ENCODE measurements around the gene SLC27A6. TPM values are rescaled to one million over a fixed set of nuclear protein-coding genes. Genes with fewer than 3 reads are reported as not detected.

The SLC27A6 gene
- polyA plus RNA-seq, 1 of the 3 experiments (the other 2 are of a cell fraction), result 0.12 TPM

- TF ChIP-seq MAX (IDR thresholded peaks at IDR 0.05; ENCODE audit: low read depth) (0 out of 2 replicates have a peak, but pooled peaks have one; percentile 18), MXI1 (IDR thresholded peaks at IDR 0.05; ENCODE audit: low read depth, low read length) (peak; percentile 94), RFX5 (IDR thresholded peaks at IDR 0.05; ENCODE audit: low read length) (no peak), EZH2phosphoT487 (IDR thresholded peaks at IDR 0.05; ENCODE audit: borderline replicate concordance, low read depth) (no peak), NFIC (IDR thresholded peaks at IDR 0.05; ENCODE audit: borderline replicate concordance) (peak; percentile 95), GATA2 (CRISPR knock-in tag; IDR thresholded peaks at IDR 0.05) (peak; percentile 68), RXRA (IDR thresholded peaks at IDR 0.05; ENCODE audit: borderline replicate concordance, low read depth) (peak; percentile 64; the same call in 1 of the 2 replicates), POLR2AphosphoS5 (IDR thresholded peaks at IDR 0.05; ENCODE audit: low read depth, low read length) (peak; percentile 81), TEAD4 (IDR thresholded peaks at IDR 0.05; ENCODE audit: borderline replicate concordance, insufficient read depth) (peak; percentile 96), RCOR1 (IDR thresholded peaks at IDR 0.05; ENCODE audit: low read length) (peak; percentile 92), YY1 (IDR thresholded peaks at IDR 0.05; ENCODE audit: low read depth) (no peak), FOSL2 (IDR thresholded peaks at IDR 0.05; ENCODE audit: borderline replicate concordance, low read depth) (peak; percentile 85), NRF1 (IDR thresholded peaks at IDR 0.05; ENCODE audit: low read depth, low read length) (no peak), ELF1 (IDR thresholded peaks at IDR 0.05) (no peak), CHD2 (IDR thresholded peaks at IDR 0.05; ENCODE audit: low read length, partially characterized antibody) (peak; percentile 74), USF1 (IDR thresholded peaks at IDR 0.05; ENCODE audit: borderline replicate concordance, low read depth) (no peak), TCF12 (IDR thresholded peaks at IDR 0.05) (peak; percentile 99)
- TF ChIP-seq, protein P1, sequence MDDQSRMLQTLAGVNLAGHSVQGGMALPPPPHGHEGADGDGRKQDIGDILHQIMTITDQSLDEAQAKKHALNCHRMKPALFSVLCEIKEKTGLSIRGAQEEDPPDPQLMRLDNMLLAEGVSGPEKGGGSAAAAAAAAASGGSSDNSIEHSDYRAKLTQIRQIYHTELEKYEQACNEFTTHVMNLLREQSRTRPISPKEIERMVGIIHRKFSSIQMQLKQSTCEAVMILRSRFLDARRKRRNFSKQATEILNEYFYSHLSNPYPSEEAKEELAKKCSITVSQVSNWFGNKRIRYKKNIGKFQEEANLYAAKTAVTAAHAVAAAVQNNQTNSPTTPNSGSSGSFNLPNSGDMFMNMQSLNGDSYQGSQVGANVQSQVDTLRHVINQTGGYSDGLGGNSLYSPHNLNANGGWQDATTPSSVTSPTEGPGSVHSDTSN (IDR thresholded peaks at IDR 0.05), result peak; percentile 97
Measured at GRCh38 chr5:129074903-129075302, 109.6 kb downstream of the SLC27A6 start (continued).

DNA sequence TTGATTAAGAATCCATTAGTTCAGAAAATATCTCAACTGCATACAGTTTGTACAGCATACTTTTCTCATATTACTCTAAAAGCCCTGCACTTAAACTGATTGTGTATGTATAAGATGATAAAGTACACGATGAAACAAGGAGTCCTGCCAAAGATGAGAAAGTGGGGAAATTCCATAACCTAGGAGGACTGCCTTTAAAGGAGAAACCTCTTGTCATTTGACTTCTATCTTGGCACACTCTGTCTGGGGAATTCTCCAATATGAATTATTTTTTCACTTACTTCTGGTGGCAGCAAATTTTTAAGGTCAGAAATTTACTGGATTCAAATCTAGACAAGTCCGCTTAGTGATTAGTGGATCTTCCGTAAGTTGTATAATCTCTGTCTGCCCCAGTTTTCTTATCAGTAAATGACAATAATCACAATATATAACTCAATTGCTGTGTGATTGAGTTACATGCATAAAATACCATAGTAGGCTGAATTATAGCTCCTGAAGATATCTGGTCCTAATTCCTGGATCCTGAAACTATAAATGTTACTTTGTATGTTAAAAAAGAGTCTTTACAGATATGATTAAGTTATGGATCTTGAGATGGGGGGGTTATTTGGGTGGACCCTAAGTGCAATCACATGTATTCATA is 112.3 kb downstream of the SLC27A6 start:
- POLR2A ChIA-PET, result no interaction called here
- 28% methylated on average over 3 of the region's 3 CpGs for WGBS (ENCODE audit: low lambda C conversion rate)
- no peak for TF ChIP-seq YY1 (IDR thresholded peaks at IDR 0.05; ENCODE audit: low read depth)
- 0 out of 2 replicates have a peak, but pooled peaks have one; percentile 15 for TF ChIP-seq RXRA (IDR thresholded peaks at IDR 0.05; ENCODE audit: borderline replicate concordance, low read depth)
- TF ChIP-seq, protein P1 (IDR thresholded peaks at IDR 0.05), result peak; percentile 40
- peak; percentile 53 to 71; a peak in 3 of 4 replicates for TF ChIP-seq EP300 (IDR thresholded peaks at IDR 0.05; ENCODE audit: borderline replicate concordance in 1 of 2, low read depth in 1 of 2, low read length in 1 of 2)
- TF ChIP-seq ELF1 (IDR thresholded peaks at IDR 0.05), result no peak
- TF ChIP-seq CHD2 (IDR thresholded peaks at IDR 0.05; ENCODE audit: low read length, partially characterized antibody), result peak; percentile 41
- peak; percentile 66 for TF ChIP-seq NFIC (IDR thresholded peaks at IDR 0.05; ENCODE audit: borderline replicate concordance)
- TF ChIP-seq TEAD4 (IDR thresholded peaks at IDR 0.05; ENCODE audit: borderline replicate concordance, insufficient read depth), result peak; percentile 57; the same call in 1 of the 2 replicates
- TF ChIP-seq REST (IDR thresholded peaks at IDR 0.05; ENCODE audit: low read depth, low read length), result no peak
- peak; percentile 47 for TF ChIP-seq TCF12 (IDR thresholded peaks at IDR 0.05)
- TF ChIP-seq, protein P2, sequence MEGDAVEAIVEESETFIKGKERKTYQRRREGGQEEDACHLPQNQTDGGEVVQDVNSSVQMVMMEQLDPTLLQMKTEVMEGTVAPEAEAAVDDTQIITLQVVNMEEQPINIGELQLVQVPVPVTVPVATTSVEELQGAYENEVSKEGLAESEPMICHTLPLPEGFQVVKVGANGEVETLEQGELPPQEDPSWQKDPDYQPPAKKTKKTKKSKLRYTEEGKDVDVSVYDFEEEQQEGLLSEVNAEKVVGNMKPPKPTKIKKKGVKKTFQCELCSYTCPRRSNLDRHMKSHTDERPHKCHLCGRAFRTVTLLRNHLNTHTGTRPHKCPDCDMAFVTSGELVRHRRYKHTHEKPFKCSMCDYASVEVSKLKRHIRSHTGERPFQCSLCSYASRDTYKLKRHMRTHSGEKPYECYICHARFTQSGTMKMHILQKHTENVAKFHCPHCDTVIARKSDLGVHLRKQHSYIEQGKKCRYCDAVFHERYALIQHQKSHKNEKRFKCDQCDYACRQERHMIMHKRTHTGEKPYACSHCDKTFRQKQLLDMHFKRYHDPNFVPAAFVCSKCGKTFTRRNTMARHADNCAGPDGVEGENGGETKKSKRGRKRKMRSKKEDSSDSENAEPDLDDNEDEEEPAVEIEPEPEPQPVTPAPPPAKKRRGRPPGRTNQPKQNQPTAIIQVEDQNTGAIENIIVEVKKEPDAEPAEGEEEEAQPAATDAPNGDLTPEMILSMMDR (IDR thresholded peaks at IDR 0.05), result no peak

More for the DNA sequence above, 112.3 kb downstream of the SLC27A6 start:
- Histone ChIP-seq H3K36me3 (replicated peaks in 1 of 2; ENCODE audit: control insufficient read depth in 1 of 2, insufficient read depth in 2 of 2, low read length in 1 of 2) (no peaks in the 10 kb centered on the region), H3K27ac (ENCODE audit: low read depth in 2 of 2, low read length in 1 of 2) (peak overlapping the region; percentile 29 to 95; a peak in 3 of 4 replicates), H3K4me2 (0 out of 2 replicates have a peak overlapping the region, but pooled peaks have one; percentile 11), H3K9me3 (no peaks in the 10 kb centered on the region), H3K4me1 (ENCODE audit: control insufficient read depth in 1 of 2, insufficient read depth in 2 of 2, low read depth in 1 of 2, low read length in 1 of 2) (peaks cover 0 to 30% of the 10 kb centered on the region in 2 experiments; a peak in 2 of 4 replicates), H3K27me3 (ENCODE audit: insufficient read depth) (no peaks in the 10 kb centered on the region), H3F3A (replicated peaks; ENCODE audit: insufficient read depth) (peaks cover 14% of the 10 kb centered on the region), H3K79me2 (ENCODE audit: insufficient read depth) (no peaks in the 10 kb centered on the region), H2AFZ (ENCODE audit: low read depth) (no peak overlapping the region), H3K9ac (no peak overlapping the region), H3K4me3 (ENCODE audit: low read depth in 2 of 2, low read length in 1 of 2) (no peak overlapping the region), H3K9me2 (no peaks in the 10 kb centered on the region), H4K20me1 (ENCODE audit: insufficient read depth) (no peaks in the 10 kb centered on the region)
- CTCF ChIA-PET, result interaction anchor here (1.2 to 1.9 kb wide), 2 partner anchors 15 to 17 kb away, joined by 3 to 9 read pairs; partner anchors contain the start of gene ISOC1
- no peak for DNase-seq

Data from SK-N-SH (cell line).